ENCODE results near the gene C12orf60.

GRCh38 chr12:14765398-14765797, 38.1 kb upstream of the C12orf60 start:
- no peak for TF ChIP-seq PRDM1 (tag by site-specific recombination; IDR thresholded peaks at IDR 0.05)
- no peak for TF ChIP-seq GLI2 (tag by site-specific recombination; IDR thresholded peaks at IDR 0.05; ENCODE audit: borderline replicate concordance, low read depth)
- no peak for TF ChIP-seq CTCF (tag by site-specific recombination; IDR thresholded peaks at IDR 0.05)
- TF ChIP-seq ZNF660 (tag by site-specific recombination; IDR thresholded peaks at IDR 0.05): no peak
- TF ChIP-seq ZNF426 (tag by site-specific recombination; IDR thresholded peaks at IDR 0.05): no peak
- no peak for TF ChIP-seq ZNF398 (tag by site-specific recombination; IDR thresholded peaks at IDR 0.05)
- no peak for TF ChIP-seq ZSCAN16 (tag by site-specific recombination; IDR thresholded peaks at IDR 0.05)
- no peak for TF ChIP-seq HOXD13 (CRISPR knock-in tag; IDR thresholded peaks at IDR 0.05; ENCODE audit: borderline replicate concordance)
- no peak for TF ChIP-seq RBAK (tag by site-specific recombination; IDR thresholded peaks at IDR 0.05)
- no peak for TF ChIP-seq HOXA7 (CRISPR knock-in tag; IDR thresholded peaks at IDR 0.05; ENCODE audit: borderline replicate concordance)
- no peak for TF ChIP-seq GLI4 (tag by site-specific recombination; IDR thresholded peaks at IDR 0.05)
- TF ChIP-seq TCF7L2 (IDR thresholded peaks at IDR 0.05; ENCODE audit: borderline replicate concordance, low read depth, low read length): no peak
- no peak for TF ChIP-seq ZBTB44 (tag by site-specific recombination; IDR thresholded peaks at IDR 0.05)
